BE2C (cell line): ENCODE measurements around the gene CRIP2.

Experiments used
- DNase-seq: peaks from one replicate; pipeline ENCODE4 v3.0.0-alpha.2; 2020
- H3K27me3 ChIP-seq: fragments of 250-450 bp; sonication (Bioruptor Pico); 2 replicates; pipeline ENCODE4 v1.5.1; 2020; ENCODE audit warnings: mild to moderate bottlenecking
- H3K36me3 ChIP-seq: fragments of 250-450 bp; sonication (Bioruptor Pico); 2 replicates; pipeline ENCODE4 v1.5.1; 2020; ENCODE audit warnings: mild to moderate bottlenecking
- H3K4me1 ChIP-seq: fragments of 250-450 bp; sonication (Bioruptor Pico); 2 replicates; pipeline ENCODE4 v1.5.1; 2020
- H3K4me3 ChIP-seq: 2 replicates; pipeline ENCODE4 v1.5.1; 2011; ENCODE audit warnings: low read depth, low read length
- H3K9me3 ChIP-seq: fragments of 250-450 bp; sonication (Bioruptor Pico); 2 replicates; pipeline ENCODE4 v1.5.1; 2020
- CTCF ChIP-seq: IDR thresholded peaks from 2 replicates; pipeline ENCODE4 v1.5.1; 2012; ENCODE audit warnings: mild to moderate bottlenecking, low read depth, low read length

The CRIP2 gene

DNA sequence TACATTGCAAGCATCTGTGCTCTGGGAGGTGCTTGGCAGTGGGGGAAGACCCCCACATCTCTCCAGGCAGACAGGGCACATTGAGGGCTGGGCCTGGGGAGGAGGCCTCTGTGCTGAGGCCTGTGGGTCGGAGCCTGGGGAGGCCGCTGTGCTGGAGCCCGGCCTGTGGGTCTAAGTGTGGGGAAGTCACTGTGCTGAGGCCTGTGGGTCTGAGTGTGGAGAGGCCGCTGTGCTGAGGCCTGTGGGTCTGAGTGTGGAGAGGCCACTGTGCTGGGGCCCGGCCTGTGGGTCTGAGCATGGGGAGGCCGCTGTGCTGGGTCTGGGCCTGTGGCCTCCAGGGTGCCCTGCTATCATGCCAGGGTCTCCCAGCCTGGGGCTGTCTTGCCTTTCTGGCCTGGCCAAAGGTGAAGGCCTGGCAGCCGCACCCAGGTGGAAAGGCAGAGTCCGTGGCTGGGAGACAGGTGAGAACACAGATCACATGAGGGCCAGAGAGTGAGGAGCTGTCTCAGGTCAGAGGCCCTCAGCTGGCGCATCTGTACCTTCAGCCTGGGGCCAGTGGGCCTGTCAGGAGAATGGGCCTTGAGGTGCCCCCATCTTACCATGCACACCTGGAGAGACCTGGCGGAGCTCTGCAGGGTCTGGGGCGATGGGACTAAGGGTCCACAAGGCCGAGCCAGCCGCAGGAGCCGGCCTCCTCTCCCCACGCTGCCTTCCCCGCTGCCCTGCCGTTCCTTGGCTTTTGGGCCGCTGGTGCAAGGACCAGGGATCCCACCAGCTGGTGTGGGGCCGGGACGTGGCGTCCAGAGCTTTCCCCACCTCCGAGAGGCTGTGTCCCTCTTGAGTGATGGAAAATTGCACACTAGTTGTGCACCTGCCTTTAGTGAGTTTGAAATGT lies 18.6 kb upstream of the CRIP2 start:
- Histone ChIP-seq H3K9me3 (no peaks in the 10 kb centered on the region), H3K4me3 (no peak overlapping the region), H3K4me1 (no peaks in the 10 kb centered on the region), H3K36me3 (peaks cover 79% of the 10 kb centered on the region), H3K27me3 (no peaks in the 10 kb centered on the region)
- no peak for TF ChIP-seq CTCF
- no peak for DNase-seq

- Histone ChIP-seq H3K27me3 (no peaks in the 10 kb centered on the region), H3K36me3 (peaks cover 83% of the 10 kb centered on the region)
Observed at GRCh38 chr14:105456736-105457617, 17.6 kb upstream of the CRIP2 start.

DNA sequence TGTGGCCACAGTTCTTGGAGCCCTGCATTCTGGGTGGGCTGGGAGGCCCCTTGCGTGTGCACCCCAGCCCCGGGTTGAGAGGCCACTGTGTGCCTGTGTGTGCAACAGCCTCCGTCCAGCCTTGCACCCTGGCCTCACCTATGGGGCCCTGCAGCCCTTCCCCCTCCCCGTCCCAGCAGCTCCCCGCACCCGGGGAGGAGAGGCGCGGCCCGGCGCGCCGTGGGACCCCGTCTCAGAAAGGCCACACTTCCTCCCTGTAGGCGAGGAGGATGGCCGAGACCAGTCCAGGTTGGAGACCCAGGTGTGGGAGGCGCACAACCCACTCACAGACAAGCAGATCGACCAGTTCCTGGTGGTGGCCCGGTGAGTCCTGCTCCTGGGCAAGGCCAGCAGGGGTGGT lies 16.6 kb upstream of the CRIP2 start:
- no peak for DNase-seq
- H3K36me3 ChIP-seq: peaks cover 83% of the 10 kb centered on the region
- H3K27me3 ChIP-seq: no peaks in the 10 kb centered on the region
- no peak for TF ChIP-seq CTCF
- no peaks in the 10 kb centered on the region for H3K4me1 ChIP-seq
- H3K4me3 ChIP-seq: no peak overlapping the region
- no peaks in the 10 kb centered on the region for H3K9me3 ChIP-seq

More at GRCh38 chr14:105456736-105457617, 17.6 kb upstream of the CRIP2 start:
- Histone ChIP-seq H3K4me1 (no peaks in the 10 kb centered on the region), H3K9me3 (no peaks in the 10 kb centered on the region), H3K4me3 (no peak overlapping the region)
- no peak for TF ChIP-seq CTCF
- DNase-seq: no peak

DNA sequence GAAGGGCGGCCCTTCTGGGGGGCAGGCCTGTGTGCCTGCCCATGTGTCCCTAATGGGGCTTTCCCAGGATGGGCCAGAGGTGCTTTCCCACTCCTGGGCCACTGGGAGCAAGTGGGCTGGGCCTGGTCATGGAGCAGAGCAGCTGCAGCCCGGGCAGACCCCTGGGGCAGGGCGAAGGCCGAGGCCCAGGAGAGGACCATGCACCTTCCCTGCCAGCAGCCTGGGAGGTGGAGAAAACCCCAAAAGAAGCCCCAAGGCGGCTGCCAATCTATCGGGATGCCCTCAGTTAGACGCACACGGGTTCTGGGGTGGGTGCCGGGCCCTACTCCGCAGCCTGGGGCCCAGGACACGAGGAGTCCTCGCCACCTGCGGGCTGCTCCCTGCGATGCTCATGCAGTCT lies 16.1 kb upstream of the CRIP2 start:
- Histone ChIP-seq H3K4me3 (no peak overlapping the region), H3K36me3 (peaks cover 83% of the 10 kb centered on the region), H3K4me1 (no peaks in the 10 kb centered on the region), H3K9me3 (no peaks in the 10 kb centered on the region), H3K27me3 (no peaks in the 10 kb centered on the region)
- TF ChIP-seq CTCF: no peak
- no peak for DNase-seq

DNA sequence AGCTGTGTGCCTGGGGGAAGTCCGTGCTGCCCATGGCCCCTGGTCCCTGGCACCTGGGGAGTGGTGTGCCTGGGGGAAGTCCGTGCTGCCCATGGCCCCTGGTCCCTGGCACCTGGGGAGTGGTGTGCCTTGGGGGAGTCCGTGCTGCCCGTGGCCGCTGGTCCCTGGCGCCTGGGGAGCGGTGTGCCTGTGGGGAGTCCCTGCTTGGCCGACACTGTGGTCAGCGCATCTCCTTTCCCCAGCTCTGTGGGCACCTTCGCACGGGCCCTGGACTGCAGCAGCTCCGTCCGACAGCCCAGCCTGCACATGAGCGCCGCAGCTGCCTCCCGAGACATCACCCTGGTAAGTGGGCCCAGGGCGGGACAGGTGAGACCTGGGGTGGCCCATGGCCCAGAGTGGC lies 14.5 kb upstream of the CRIP2 start:
- no peaks in the 10 kb centered on the region for H3K4me1 ChIP-seq
- no peak overlapping the region for H3K4me3 ChIP-seq
- DNase-seq: no peak
- H3K27me3 ChIP-seq: no peaks in the 10 kb centered on the region
- H3K36me3 ChIP-seq: peaks cover 81% of the 10 kb centered on the region
- TF ChIP-seq CTCF: no peak
- no peaks in the 10 kb centered on the region for H3K9me3 ChIP-seq

GRCh38 chr14:105460616-105461015 lies 14.0 kb upstream of the CRIP2 start:
- no peak for DNase-seq
- Histone ChIP-seq H3K9me3 (no peaks in the 10 kb centered on the region), H3K27me3 (no peaks in the 10 kb centered on the region), H3K4me1 (no peaks in the 10 kb centered on the region), H3K36me3 (peaks cover 81% of the 10 kb centered on the region), H3K4me3 (no peak overlapping the region)
- TF ChIP-seq CTCF: no peak
